GM18511 (cell line): Measurements from ENCODE around the gene DFFB.

Experiments used
- ATAC-seq: cut with Tn5 transposase; IDR thresholded peaks from one replicate; pipeline ENCODE4 v1.9.1; 2021; ENCODE audit warnings: mild to moderate bottlenecking, moderate library complexity; ENCODE audit not compliant: unreplicated experiment

The DFFB gene

DNA sequence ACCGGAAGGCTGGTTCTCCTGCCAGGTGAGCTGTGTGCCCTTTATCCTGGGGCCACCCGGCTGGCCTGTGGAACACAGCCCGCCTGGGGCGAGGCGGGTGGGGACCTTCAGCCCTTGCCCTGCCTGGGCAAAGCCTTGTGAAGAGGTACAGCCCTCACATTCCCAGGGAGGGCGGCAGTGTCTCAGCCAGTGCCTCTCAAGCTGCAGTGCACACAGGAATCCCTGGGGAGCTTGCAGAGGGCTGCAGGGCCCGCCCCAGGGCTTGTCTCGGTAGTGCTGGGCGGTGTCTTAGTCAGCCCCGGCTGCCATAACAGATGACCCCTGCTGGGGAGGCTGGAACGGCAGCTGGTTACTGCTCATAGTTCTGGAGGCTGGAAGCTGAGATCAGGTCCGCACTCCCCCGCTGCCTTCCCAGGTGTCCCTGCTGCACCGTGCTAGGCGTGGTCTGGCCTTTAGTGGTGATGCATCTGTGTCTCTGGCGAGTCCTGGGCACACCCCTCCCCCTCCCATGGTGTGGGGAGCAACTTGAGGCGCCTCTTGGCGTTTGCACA, 12.6 kb downstream of the DFFB start:
- ATAC-seq = no peak

DNA sequence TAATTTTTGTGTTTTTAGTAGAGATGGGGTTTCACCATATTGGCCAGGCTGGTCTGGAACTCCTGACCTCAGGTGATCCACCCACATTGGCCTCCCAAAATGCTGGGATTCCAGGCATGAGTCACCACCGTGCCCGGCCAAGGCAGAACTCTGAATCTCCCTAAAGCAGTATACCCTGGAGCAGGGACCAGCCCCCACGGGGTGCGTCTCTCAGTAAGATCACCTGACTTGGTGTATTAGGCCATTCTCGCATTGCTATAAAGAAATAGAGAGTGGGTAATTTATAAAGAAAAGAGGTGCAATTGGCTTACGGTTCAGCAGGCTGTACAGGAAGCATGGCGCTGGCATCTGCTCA, 14.2 kb downstream of the DFFB start:
- no peak for ATAC-seq

DNA sequence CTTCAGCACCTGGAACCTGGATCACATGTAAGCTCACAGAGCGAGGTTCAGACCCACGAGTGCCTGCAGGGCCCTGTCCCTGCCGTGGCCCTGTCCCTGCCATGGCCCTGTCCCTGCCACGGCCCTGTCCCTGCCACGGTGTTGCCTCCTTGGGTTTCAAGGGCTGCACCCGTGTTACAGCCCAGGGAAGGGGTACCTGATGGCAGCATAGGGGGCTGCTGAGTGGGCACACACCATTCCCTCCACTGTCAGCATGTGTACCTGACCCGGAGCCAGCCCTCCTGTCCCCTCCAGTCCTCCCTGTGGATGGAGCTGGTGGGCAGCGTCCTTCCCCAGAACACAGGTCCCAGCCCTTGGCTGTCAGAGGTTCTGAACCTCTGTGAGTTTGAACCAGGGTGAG, 15.3 kb downstream of the DFFB start:
- ATAC-seq = no peak

DNA sequence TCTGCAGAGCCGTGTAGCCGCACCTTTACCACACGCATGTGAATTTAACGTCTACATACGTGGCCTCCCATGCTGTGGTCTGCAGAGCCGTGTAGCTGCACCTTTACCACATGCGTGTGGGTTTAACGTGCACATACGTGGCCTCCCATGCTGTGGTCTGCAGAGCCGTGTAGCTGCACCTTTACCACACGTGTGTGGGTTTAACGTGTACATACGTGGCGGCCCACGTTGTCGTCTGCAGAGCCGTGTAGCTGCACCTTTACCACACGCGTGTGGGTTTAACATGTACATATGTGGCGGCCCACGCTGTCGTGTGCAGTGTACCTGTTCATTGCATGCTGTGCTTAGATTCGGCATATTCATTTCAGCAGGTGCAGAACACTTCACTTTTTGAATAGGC, 17.5 kb downstream of the DFFB start:
- no peak for ATAC-seq

DNA sequence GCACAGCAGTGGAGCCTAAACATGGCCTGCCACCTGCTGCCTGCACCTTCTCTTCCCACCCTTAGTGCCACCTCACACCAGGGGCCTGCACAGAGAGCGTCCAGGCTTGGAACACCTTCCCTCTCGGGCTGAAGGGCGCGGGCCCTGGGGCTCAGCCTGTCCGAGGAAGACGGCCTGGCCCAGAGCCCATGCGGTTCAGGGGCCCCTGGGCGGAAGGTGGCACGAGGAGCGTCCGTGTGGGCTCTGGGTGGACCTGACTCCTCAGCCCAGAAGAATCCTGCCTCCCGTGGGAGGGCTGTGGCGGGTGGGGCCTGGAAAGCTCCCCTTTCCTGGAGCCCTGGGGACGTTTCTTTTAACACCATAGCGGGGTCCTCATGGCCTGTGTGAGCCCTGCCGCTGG, 19.4 kb downstream of the DFFB start:
- ATAC-seq = no peak

DNA sequence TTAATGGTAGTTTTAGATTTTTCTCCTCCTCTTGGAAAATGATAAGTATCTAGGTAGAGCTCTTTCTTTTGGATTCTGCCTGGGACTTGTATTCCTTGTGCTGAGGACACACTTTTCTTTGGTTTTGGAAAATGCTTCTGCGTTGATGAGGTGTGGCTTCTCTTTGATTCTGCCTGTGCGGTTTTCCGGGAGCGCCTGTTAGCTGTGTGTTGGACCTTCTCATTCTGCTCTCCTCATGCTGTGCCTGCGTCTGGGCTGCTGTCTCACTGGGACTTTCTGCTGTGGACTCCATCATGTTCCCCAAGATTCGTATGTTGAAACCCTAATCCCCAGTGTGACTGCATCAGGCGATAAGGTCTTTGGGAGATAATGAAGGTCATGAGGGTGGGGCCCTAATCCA, 21.8 kb downstream of the DFFB start:
- no peak for ATAC-seq

DNA sequence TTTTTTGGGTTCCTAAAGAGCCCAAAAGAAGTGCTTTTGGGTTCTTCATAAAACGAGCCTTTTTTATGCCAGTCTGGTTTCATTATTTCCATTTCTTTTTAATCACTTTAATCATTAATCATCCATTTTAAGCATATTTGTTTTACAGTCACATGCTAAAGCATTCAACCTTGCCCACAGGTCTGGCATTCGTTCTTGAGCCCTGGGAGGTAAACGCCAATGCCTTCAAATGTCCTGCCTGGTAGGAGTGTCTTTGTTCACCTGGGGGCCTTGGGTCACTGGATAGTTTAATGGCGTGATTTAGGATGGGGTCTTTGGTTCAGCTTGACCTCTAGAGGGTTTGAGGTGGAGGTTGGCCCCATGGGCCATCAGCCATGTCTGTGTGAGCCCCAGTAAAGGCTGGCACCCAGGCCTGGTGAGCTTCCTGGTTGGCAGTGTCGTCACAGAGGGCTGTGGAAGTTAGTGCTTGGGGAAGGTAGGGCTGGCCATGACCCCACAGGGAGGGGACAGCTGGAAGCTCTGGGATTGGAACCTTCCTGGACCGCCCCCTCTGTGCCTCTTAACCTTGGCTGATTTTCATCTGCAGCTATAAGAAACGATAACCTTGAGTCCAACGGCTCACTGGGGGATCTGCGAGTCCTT, 22.6 kb downstream of the DFFB start:
- ATAC-seq = no peak

DNA sequence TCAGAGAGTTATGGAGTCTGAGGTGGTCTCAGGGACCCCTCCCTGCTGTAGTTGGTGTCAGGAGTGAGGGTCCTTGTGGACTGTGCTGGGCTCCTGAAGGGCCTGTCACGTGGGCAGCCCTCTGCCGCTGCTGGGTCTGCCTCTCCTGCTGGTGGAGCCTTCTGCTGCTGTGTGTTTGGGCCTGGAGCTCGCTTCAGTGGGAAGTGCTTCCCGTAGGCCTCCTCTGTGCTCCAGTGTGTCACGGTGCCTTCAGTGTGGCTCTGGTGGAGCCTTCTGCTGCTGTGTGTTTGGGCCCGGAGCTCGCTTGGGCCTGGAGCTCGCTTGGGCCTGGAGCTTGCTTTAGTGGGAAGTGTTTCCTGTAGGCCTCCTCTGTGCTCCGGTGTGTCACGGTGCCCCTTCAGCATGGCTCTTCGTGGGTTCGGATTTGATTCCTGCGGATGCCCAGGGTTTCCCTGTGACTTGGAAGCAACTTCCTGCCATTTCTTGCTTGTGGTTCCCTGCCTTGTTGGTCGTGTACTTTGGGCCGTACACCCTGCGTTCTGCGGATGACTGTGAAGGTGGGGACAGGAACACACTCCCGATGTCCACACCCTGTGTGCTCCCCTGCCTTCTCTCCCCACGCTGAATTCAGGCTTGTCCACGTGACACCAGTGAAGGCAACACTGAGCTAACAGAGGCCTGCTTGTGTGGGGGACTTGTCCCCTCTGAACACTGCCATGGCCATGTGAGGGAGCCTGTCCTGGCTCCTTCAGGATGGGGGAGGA, 23.3 kb downstream of the DFFB start:
- ATAC-seq = no peak

DNA sequence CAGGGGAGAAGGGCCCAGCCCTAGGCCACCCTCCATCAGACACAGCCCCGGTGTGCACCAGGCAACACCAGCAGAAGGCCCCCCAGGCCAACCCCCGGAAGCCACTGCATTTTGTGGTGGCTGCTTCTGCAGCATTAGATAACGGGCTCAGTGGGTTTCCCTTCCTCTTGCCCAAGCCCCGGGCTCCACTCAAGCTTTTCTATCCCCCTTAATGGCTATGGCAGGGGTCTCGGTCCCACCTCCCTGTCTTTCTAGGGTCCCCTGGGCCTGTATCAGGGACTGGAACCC, 23.9 kb downstream of the DFFB start:
- no peak for ATAC-seq

DNA sequence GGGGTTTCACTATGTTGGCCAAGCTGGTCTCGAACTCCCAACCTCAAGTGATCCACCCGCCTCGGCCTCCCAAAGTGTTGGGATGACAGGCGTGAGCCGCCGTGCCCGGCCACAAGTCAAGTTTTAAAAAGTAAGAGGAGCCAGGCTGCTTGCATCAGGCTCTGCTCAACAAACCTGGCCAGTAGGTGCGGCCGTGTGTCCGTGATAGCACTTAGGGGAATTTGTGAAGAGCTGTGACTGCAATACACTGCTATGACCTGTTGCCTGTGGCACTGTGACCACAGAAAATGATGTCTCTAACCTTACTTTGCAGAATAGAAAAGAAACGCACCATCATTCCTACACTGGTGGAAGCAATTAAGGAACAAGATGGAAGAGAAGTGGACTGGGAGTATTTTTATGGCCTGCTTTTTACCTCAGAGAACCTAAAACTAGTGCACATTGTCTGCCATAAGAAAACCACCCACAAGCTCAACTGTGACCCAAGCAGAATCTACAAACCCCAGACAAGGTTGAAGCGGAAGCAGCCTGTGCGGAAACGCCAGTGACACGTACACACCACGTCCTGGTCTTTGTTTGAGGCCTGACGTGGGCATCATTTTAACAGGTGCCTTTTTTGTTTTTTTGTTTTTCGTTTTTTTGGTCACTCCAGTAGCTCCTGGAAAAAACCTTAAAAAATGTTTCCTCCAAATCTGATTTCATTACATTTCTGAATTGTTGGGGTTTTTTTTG, 26.1 kb downstream of the DFFB start:
- no peak for ATAC-seq

DNA sequence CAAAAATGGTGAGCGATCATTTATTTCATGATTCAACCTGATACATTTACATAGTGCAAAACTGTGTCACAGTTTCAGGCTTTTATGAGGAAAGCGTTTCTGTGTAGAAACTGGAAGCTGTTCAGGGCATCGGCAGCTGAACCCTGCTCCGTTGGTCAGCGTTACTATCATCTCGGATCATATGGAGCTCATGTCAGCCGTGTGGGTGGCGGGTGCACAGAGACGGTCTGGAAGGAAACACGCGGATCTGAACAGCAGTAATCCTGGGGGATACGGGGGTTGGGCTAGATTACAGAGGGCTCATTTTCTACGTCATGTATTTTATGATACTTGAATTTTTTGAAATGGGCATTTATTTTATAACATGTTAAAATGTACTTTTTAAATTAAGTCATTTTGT, 27.7 kb downstream of the DFFB start:
- ATAC-seq = no peak

DNA sequence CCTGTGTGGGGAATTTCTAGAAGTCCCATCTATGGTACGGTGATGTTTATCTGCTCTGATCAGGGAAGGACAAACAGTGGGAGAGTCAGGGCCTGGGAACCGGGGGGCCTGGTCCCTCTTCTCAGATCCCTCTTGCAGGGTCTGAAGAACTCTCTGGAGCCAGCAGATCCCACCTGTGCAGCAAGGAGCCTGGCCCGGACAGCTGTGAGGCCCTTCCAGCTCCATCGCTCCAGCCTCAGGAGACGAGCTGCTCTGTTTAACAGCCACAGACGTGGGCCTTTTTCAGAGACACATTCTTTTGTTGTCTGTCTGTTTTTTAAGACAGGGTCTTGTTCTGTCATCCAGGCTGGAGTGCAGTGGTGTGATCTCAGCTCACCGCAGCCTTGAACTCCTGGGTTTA, 28.3 kb downstream of the DFFB start:
- ATAC-seq = no peak

DNA sequence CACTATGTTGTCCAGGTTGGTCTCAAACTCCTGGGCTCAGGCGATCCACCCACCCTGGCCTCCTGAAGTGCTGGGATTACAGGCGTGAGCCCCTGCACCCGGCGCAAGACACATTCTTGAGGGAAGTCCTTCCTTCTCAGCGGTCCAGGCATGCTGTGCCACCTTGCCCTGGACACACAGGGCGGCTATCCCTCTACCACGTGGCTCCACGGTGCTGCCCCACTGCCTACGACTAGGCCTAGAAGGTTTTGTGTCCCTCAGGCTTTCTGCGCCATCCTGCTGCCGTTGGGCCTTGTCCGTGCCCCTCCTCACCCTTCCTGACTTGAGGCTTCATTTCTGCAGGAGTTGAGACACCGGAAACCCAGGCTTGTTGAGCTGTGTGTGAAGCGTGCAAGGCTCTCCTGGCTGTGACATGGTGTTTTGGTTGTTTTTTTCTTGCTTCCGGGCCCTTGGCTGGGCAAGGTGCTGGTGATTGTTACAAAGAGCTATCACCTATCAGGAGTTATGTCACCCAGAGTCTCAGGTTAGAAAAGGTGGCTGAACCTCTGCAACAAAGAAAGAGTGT, 28.9 kb downstream of the DFFB start:
- ATAC-seq = no peak

DNA sequence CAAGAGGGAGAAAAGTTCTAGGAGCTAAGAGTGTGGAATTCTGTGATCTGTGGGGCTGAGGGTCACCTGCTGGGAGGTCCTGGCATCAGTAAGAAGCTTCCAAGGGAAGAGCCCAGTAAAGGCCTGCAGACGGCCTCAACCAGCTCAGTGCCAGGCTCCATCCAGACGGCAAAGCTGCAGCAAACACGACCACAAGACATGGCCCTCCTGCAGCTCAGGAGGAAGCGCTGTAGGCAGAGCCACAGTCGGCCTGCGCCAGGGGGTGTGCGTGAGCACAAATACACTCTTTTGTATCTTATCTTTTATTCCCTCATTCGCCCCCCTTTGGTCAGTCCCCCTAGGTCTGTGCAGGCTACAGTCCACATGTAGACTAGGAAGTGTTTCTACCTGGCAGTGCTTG, 29.4 kb downstream of the DFFB start:
- ATAC-seq = no peak

DNA sequence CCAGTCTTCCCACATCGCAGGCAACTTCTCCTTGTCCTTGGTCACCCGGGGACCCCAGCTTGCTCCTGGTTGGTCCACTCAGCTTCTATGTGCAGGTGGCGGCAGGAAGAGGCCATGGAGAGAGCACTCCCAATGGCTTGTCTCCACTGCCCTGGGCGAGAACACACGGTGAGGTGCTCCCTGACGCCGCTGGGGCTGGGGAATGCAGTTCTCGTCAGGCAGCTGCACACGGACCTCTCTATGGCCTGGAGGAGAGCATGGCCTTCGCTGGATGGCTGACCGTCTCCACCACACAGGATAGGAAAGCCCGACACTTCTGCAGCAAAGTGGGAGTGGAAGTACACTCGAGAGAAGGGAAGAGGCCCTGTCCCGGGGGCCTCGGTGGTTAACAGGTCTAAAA, 31.0 kb downstream of the DFFB start:
- no peak for ATAC-seq

DNA sequence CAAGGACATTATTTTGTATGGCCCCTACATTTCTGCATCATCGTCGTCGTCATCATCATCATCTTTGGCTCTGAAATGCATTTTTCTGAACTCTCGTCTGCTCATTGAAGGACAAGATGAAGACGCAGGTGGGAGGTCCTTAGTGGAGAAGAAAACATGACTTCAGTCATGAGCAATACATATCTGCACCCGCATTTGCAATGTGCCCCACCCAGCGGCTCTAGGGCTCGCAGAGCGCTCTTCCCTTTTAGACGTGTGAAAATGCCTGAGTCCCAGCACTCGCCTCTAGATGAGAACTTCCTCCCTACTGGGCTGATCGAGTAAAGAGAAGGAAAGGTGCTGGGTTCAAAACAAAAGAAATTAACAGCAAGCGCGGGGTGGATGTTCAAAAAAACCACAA, 32.7 kb downstream of the DFFB start:
- ATAC-seq = no peak

DNA sequence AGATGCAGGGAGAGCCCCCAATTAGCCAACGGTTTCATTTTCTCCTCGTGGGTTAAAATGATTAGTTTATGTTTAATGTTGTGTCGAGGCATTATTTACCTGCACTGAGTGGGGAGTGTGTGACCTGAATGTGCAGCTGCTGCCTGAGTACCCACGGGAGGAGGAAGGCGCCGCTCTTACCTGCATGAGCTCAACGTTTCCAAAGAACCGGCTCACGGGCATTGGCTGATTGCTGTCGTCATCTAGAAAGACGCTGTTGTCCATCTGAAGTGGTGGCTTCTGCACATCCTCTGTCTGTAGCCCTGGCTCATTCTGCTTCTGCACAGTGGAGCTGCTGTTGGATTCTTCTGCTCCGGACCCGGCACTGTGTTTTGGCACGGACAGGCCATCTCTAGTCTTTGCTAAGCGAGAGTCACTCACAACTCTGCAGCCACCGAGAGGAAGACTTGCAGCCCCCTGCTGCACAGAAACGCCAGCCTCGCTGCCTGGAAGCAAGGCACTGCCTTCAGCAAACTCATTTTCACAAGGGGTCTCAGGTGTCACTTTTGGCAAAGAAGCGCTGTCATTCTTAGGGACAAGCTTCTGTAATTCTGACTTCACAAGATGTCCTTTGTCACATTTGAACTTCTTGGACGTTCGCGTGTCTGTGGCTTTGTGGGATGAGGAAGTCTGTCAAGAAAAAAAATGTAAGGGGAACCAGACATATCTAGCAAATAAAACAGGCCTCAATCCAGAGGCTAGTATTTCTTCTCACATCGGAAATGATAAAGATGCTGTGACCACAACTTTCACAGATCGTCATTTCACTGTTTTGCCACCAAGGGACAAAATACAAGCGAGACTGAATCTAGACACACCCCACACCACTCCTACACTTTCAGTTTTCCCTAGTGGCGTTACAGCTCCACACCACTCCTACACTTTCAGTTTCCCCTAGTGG, 33.4 kb downstream of the DFFB start:
- ATAC-seq = no peak

DNA sequence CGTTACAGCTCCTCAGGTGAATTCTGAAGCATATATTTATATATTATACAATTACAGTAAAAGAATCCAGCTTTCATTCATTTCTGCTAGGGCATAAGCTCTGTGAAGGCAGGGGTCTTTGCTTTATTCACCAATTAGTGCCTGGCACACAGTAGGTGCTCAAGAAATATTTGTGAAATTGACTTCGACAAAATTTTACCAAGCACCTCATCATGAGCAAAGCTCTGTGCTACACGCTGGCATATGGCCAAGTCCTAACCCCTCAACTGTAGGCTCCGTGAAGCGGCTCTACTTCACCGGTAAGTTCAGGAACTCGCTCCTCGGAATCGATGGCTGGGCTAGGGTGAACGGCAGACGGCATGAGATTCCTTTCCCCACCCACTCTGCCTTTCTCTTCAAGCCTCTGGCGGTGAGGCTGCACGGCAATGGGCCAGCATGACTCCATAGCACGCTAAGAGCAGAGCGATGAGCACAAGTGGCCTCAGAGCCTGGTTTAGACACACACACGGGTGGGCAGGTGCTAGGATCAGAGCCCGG, 34.1 kb downstream of the DFFB start:
- ATAC-seq = no peak

DNA sequence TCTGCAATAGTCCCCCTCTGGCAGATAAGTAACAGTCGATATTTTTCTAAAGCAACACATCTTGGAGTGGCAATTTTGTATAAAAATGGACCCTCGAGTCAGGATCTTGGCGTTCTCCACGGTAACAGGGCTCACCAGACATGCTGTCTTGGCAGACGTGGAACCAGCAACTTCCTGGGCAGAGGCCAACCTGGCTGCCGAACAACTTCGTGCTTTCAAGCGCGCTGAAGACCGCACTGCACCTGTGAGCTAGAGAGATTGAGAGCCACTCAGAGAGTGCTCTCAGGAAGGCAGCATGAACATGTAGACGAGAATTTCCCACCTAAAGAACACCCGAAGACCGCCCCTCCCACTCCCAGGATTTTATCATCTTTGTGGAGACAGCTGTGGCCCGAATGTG, 35.5 kb downstream of the DFFB start:
- ATAC-seq = no peak

DNA sequence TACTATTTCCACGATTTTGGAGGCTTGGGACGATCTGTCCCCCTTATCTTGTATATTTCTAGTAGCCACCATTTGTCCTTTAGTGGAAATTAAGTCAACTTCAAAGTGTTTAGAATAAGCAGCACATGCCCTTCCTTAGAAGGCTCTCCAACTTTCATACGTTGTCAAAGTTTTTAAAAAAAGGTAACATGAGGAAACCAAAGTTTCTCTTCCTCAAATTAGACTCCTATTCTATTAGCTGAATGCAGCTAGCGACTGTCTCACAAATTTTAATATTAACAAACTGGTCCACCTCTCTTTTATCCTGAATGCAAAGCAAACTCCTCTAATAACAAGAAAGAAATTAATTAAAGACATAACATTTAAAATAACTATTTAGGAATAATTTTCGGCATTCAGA, 35.9 kb downstream of the DFFB start:
- no peak for ATAC-seq
